GM19397 (cell line): ENCODE results near the gene KRTAP10-11.
"Not testable (repeated sequence)": the region's sequence is repeated elsewhere in the genome, so short reads cannot be mapped to it uniquely, and the experiment has no call there.

Experiments used
- ATAC-seq: cut with Tn5 transposase; IDR thresholded peaks from one replicate; pipeline ENCODE4 v1.9.1; 2021; ENCODE audit warnings: mild to moderate bottlenecking, moderate library complexity; ENCODE audit not compliant: unreplicated experiment

Gene KRTAP10-11

DNA sequence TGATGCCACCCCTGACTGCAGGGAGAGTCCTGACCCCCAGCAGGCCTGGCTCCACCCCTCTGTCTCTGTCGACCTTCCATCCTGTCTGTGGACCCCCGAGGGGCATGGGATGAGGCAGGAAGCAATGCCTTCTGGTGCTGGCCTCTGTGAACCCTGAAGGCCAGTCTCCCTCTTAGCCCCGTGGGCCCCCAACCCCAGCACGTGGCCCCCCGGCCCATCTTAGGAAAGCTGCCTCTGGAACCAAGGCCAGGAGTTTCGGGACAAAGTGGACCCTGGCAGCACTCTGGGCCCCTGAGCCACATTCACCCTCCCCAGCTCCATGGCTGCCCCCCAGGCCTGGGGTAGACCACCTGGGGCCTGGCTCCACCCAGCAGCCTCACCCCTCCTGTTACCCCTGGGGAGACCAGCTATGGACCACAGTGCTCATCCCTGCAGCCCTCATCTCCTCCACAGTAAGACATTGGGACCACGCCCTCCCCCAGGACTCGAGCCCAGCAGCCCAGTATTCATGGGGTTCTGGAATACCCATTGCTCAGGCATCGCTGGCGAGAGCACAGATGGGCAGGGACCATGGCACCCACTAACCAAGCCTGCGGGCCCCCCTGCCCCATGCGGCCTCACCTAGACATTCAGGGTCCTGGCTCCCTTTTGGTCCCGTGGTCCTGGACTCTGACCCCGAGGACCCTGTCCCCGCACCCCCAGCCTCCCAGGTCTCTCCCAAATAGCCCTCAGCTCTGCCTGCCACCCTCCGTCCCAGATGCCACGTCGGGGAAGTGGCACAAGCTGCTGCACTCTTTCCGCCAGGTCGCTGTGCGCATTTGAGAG lies 7.5 kb upstream of the KRTAP10-11 start:
- not testable (repeated sequence) for ATAC-seq

GRCh38 chr21:44639331-44639655 lies 6.9 kb upstream of the KRTAP10-11 start:
- no peak for ATAC-seq

- ATAC-seq = no peak
Observed at GRCh38 chr21:44640761-44641160, 5.5 kb upstream of the KRTAP10-11 start.

- no peak for ATAC-seq
Observed at GRCh38 chr21:44643741-44644310, 2.4 kb upstream of the KRTAP10-11 start.

- ATAC-seq = no peak
Observed at GRCh38 chr21:44644878-44645277, 1.3 kb upstream of the KRTAP10-11 start.

GRCh38 chr21:44647222-44647552 lies 973 bp downstream of the KRTAP10-11 start:
- ATAC-seq = no peak

DNA sequence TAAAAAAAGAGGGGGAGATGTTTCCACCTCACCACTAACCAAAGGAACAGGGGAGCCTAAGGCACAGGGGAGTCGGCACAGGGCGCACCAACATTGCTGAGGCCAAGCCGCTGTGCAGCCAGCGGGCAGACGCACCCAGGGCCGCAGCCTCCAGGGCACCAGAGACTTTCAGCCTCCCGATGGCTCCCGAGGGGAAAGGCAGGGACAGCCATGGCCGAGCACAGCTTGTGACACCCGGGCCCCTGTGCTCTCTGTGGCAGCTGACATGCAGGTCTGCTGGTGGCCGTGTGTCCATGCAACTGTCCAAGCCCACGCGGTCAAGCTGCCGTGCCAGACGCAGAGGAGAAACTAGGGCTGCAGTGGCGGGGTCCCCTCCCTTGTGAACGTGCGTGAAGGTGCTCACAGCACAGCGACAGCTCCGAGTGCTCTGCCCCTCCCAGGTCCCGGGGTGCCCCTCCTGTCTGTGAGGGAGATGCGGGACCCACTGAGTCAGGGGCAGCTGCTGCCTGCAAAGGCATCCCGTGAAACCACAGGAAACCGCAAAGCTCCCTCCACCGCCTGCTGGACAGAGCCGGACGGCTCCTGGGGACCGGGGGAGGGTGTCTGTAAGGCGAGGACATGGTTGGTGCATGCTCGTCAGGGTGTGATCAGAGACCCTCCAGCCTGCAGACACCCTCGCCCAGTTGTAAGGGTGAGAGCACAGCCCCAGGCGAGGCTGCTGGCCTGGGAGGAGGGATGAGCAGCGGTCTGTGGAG lies 2.5 kb downstream of the KRTAP10-11 start:
- ATAC-seq = no peak

DNA sequence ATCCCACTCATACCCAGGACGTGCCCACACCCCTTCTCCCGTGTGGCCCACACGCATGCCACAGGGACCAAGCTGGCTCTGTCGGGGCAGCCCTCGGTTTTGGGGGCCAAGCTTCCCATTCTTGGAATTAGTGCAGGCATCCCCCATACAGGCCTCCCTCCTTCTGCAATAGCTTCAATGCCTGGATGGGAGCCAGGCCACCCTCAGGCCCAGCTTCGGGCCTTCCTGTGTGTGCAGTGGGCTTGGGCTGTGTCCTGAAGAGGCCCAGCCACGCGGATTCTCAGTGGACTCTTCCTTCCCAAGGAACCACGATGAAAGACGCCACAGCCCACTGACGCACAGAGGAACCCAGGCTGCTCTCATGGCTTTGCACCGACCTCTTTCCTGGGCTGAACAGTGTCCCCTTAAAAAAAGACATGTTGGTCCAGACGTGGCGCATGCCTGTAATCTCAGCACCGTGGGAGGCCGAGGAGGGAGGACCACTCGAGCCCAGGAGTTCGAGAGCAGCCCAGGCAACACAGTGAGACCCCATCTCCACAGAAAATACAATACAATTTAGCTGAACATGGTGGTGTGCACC lies 3.4 kb downstream of the KRTAP10-11 start:
- no peak for ATAC-seq

- no peak for ATAC-seq
Observed at GRCh38 chr21:44650265-44650972, 4.2 kb downstream of the KRTAP10-11 start.

DNA sequence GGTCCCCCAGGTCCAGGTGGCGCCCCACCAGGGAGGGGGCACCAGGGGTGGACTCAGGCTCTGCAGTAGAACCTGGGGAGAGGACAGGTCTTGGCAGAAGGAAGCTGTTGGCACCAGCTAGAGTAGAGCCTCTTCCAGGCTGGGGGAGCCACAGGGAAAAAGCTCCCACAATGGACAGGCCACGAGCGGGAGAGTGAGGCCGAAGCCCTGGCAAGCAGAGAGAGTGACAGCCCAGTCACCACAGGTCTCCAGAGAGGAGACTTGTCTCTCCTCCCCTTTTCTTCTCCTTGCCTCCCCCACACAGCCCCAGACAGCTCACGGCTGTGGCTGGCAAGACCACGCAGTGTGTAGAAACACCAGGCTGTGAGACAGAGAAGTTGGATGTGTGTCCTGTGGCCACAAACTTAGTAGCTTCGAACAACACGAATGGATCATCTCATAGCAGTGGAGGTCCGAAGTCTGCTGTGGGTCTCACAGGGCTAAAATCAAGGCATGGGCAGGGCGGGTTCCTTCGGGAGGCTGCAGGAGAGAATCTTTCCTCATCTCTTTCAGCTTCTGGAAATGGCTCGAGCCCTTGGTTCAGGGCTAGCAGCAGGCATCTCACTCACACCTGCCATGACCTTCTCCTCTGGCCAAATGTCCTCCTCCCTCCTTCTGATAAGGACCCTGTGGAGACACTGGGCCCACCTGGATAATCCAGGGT lies 4.9 kb downstream of the KRTAP10-11 start:
- ATAC-seq = no peak

GRCh38 chr21:44653123-44653522 lies 6.9 kb downstream of the KRTAP10-11 start:
- ATAC-seq = no peak

DNA sequence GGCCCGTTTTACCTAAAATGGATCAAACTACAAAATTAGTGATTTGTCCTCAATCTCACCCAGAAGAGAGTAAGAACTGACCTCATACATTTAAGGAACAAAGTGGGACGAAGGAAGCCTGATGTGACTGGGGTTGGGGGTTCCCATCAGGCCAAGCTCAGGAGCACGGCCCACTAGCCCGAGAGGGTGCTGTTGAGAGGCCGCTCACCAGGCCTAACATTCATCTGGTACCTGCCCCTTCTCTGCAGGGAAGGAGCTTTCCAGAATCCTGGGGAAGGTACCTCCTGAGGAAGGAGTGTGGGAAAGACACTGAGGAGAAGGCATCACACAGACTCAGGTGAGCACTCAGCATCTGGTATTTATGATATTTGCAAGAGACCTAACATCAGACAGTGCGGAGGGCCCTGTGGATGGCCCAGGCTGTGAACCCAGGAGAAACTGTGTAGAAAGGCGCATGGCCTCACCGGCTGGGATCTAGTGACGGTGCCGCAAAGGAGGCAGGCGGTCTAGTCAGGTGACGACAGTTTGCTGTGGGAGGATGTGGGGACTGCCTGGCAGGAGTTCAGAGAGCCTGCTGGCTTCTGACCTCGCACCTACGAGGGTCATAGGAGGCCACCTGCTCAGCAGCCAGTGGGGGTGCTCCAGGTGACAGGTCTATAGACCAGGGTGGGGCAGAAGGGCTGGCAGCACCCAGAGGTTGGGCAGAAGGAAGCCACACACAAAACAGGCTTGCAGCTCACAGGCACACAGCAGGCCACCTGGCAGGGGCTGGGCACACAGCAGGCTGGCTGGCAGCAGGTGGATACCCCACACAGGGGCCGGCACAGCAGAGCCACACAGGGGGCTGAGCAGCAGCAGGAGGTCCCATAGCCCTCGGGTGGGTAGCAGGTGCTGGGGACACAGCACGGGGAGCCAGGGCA lies 7.7 kb downstream of the KRTAP10-11 start:
- no peak for ATAC-seq

- no peak for ATAC-seq
Observed at GRCh38 chr21:44654576-44655175, 8.5 kb downstream of the KRTAP10-11 start, which contains the start of gene KRTAP12-4. Gene KRTAP12-4 (minus strand): TSS chr21:44654659. CDS start chr21:44654614, 45 bp downstream.

DNA sequence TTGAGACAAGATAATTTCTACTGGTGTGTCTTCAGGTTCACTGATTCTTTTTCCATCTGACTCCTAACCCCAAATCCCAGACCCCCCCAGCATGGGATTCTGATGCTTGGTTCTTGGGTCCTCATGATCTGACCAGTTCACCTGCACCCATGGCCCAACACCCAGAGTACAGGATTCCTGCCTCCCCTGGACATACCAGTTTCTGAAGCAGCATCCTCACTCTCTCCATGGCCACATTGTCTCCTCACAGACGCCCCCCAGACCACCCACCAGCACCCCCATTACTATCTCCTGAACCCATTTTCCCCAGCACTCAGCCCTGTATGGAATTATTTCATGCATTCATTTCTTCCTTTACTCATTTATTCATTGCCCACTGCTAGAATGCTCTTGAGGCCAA lies 10.7 kb downstream of the KRTAP10-11 start:
- ATAC-seq = no peak

DNA sequence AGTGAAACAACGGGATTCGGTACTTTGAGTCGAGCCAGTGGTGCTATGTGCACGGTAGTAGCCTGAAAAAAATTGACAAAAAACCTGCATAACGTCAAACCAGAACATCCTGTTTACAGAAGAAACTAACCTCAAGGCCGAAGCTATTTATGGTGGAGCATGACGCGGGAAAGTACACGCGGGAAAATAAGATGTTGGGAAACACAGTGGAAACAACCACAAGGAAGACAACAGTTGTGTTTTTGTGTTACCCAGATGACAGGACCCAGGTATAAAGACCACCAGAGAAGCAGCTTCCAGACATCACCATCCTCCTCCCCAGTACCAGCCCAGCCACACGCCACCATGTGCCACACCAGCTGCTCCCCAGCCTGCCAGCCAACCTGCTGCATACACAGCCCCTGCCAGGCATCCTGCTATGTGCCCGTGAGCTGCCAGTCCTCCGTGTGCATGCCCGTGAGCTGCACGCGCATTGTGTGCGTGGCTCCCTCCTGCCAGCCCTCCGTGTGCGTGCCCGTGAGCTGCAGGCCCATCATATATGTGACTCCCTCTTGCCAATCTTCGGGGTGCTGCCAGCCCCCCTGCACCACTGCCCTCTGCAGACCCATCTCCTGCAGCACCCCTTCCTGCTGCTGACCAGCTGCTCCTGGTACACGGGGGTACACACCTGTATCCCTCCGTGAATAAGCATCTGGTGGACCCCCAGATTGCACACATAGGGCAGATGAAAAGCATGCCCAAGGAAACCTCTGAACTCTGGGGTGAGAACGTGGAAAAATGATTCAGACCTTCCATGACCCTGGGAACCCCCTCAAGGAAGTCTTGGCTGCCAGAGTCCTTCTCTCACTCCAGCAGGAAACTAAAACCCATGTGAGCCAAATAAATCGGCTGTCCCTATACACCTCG lies 11.7 kb downstream of the KRTAP10-11 start, which contains the start of gene KRTAP12-3:
Gene KRTAP12-3, plus strand, starts transcription at position 298 of the 906 bp plus-strand sequence. Its CDS starts 48 bp downstream, at position 346.
- ATAC-seq = no peak

DNA sequence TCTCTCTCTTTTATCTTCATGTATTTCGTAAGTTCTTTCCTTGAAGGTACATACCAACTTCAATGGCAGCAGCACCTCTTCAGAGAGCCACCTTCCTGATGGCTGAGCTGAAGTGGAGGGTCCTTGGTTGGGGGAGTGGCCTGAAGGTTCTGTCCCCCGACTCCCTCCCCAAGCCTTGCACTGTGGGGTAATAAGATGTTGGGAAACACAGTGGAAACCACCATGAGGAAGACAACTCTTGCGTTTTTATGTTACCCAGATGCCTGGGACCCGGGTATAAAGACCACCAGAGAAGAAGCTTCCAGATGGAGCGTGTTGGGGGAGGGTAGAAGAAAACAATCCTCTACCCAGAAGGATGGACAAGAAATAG lies 12.3 kb downstream of the KRTAP10-11 start:
- no peak for ATAC-seq

DNA sequence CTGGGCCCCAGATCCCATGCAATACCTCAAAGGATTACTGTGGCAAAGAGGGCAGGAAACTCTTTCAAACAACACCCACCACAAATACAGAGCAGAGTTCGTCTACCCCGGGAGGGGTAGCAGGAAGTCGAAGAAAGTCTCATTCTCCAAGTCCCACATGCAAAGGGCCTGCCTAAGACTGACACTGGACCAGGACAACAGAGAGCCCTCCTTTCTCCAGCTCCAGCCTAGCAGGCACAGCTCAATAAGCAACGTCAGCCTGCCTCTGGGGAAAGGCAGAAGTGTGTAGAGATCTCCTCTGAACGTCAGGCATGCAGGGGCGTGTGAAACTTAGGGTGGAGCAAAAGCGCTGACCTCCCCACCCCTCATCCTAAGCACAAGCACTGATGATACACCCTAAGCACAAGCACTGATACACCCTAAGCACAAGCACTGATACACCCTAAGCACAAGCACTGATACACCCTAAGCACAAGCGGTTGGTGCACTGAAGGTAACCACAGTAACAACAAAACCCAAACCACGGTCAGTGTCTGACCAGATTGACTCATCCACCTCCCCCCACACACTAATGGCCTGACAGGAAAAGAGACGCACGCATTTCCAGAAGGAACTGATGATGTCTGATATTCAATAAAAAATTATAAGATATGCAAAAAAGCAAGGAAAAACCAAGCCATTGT lies 12.8 kb downstream of the KRTAP10-11 start:
- ATAC-seq = no peak
